Progenitor cell of endocrine pancreas (in vitro differentiated cells): ENCODE results near the gene RBMS1. TPM values are rescaled to one million over a fixed set of nuclear protein-coding genes. Genes with fewer than 3 reads are reported as not detected.

Source experiments
- DNase-seq: peaks from one replicate; pipeline ENCODE4 v3.0.0; 2021; ENCODE audit warnings: low spot score; ENCODE audit not compliant: unreplicated experiment
- H3K27ac Mint-ChIP-seq: 2 replicates; pipeline ENCODE4 v1.8.0; 2021; ENCODE audit warnings: mild to moderate bottlenecking, moderate library complexity, mixed read lengths
- H3K27me3 Mint-ChIP-seq: 2 replicates; pipeline ENCODE4 v1.8.0; 2021; ENCODE audit warnings: mixed read lengths
- H3K36me3 Mint-ChIP-seq: 2 replicates; pipeline ENCODE4 v1.8.0; 2022; ENCODE audit warnings: mixed read lengths; ENCODE audit not compliant: insufficient read depth
- H3K4me1 Mint-ChIP-seq: 2 replicates; pipeline ENCODE4 v1.8.0; 2021; ENCODE audit warnings: low read depth, mixed read lengths
- H3K4me3 Mint-ChIP-seq: 2 replicates; pipeline ENCODE4 v1.8.0; 2021; ENCODE audit warnings: low read depth, mild to moderate bottlenecking, moderate library complexity, mixed read lengths
- H3K9me3 Mint-ChIP-seq: 2 replicates; pipeline ENCODE4 v1.8.0; 2021; ENCODE audit warnings: low read depth, mixed read lengths
- CTCF ChIP-seq: fragments of 200-600 bp; sonication (generic); IDR thresholded peaks from one replicate; pipeline ENCODE4 v1.5.0; 2021; ENCODE audit warnings: antibody characterized with exemption, mild to moderate bottlenecking; ENCODE audit not compliant: unreplicated experiment
- total RNA-seq: library from RNA; stranded (reverse); gene quantifications from 2 replicates; pipeline ENCODE4 v1.2.1, GENCODE V29; 2021

The RBMS1 gene
- total RNA-seq, 1 donor from 2014 or later: 59.8 TPM

GRCh38 chr2:160309585-160309984, 184.0 kb downstream of the RBMS1 start:
- H3K36me3 Mint-ChIP-seq: peaks cover 6% of the 10 kb centered on the region
- peaks cover 4% of the 10 kb centered on the region for H3K4me1 Mint-ChIP-seq
- no peak overlapping the region for H3K27ac Mint-ChIP-seq
- no peaks in the 10 kb centered on the region for H3K9me3 Mint-ChIP-seq
- no peaks in the 10 kb centered on the region for H3K27me3 Mint-ChIP-seq
- DNase-seq: no peak
- TF ChIP-seq CTCF: no peak
- H3K4me3 Mint-ChIP-seq: no peak overlapping the region

GRCh38 chr2:160308915-160309314, 184.7 kb downstream of the RBMS1 start:
- Mint-ChIP-seq H3K36me3 (peaks cover 6% of the 10 kb centered on the region), H3K27me3 (no peaks in the 10 kb centered on the region), H3K4me3 (no peak overlapping the region), H3K4me1 (peaks cover 4% of the 10 kb centered on the region), H3K9me3 (no peaks in the 10 kb centered on the region), H3K27ac (peak overlapping the region; percentile 76)
- no peak for TF ChIP-seq CTCF
- DNase-seq: no peak

- no peak for DNase-seq
- no peaks in the 10 kb centered on the region for H3K27me3 Mint-ChIP-seq
- peaks cover 6% of the 10 kb centered on the region for H3K36me3 Mint-ChIP-seq
- H3K4me3 Mint-ChIP-seq: no peak overlapping the region
- peaks cover 4% of the 10 kb centered on the region for H3K4me1 Mint-ChIP-seq
- no peaks in the 10 kb centered on the region for H3K9me3 Mint-ChIP-seq
- TF ChIP-seq CTCF: no peak
- H3K27ac Mint-ChIP-seq: no peak overlapping the region
Measured at GRCh38 chr2:160308476-160308875, 185.1 kb downstream of the RBMS1 start.

GRCh38 chr2:160306985-160307384, 186.6 kb downstream of the RBMS1 start:
- no peaks in the 10 kb centered on the region for H3K27me3 Mint-ChIP-seq
- no peak for TF ChIP-seq CTCF

GRCh38 chr2:160305081-160305750, 188.4 kb downstream of the RBMS1 start:
- Mint-ChIP-seq H3K27me3 (no peaks in the 10 kb centered on the region), H3K4me3 (no peak overlapping the region), H3K36me3 (peaks cover 9% of the 10 kb centered on the region), H3K27ac (no peak overlapping the region), H3K4me1 (peaks cover 4% of the 10 kb centered on the region), H3K9me3 (no peaks in the 10 kb centered on the region)
- DNase-seq: no peak
- no peak for TF ChIP-seq CTCF

More at GRCh38 chr2:160306985-160307384, 186.6 kb downstream of the RBMS1 start:
- Mint-ChIP-seq H3K4me3 (no peak overlapping the region), H3K9me3 (no peaks in the 10 kb centered on the region), H3K36me3 (peaks cover 8% of the 10 kb centered on the region), H3K27ac (no peak overlapping the region), H3K4me1 (peaks cover 4% of the 10 kb centered on the region)
- no peak for DNase-seq
